B cell (primary cell): ENCODE measurements around the gene HSPBAP1. TPM values are rescaled to one million over a fixed set of nuclear protein-coding genes. Genes with fewer than 3 reads are reported as not detected.

Experiments used
- ATAC-seq: fragments of 200-7000 bp; cut with Tn5 transposase; one replicate; pipeline ENCODE4 v1.10.0; 2021; ENCODE audit warnings: low read depth, mild to moderate bottlenecking, moderate number of reproducible peaks, moderate library complexity
- CTCF ChIA-PET: fragments of 350-600 bp; sonication (Branson Sonifier 250); formaldehyde crosslinking; loops from one replicate; lab custom pipeline; 2021; ENCODE audit warnings: antibody characterized with exemption, inconsistent platforms; lab: Charles Lee
- POLR2A ChIA-PET: fragments of 350-600 bp; sonication (Branson Sonifier 250); formaldehyde crosslinking; loops from one replicate; lab custom pipeline; 2021; ENCODE audit warnings: antibody characterized with exemption; lab: Charles Lee
- DNase-seq: peaks from one replicate; pipeline ENCODE4 v3.0.0; 2013
- H2AFZ ChIP-seq: 2 replicates; pipeline ENCODE4 v1.6.1; 2012; ENCODE audit warnings: mild to moderate bottlenecking, low read depth, low read length; ENCODE audit not compliant: insufficient read depth, poor library complexity, severe bottlenecking
- H3K27ac ChIP-seq, 2 donors: 1 replicate in 1 of 2; 2 replicates in 1 of 2; pipeline ENCODE4 v1.5.1; 2012 to 2013; ENCODE audit warnings: low read length in 2 of 2, mild to moderate bottlenecking in 2 of 2, moderate library complexity in 1 of 2
- H3K27me3 ChIP-seq, 4 experiments: fragments of 200-600 bp in 1 of 4; sonication (generic) in 1 of 4; replicated peaks in 1 of 4; 1 replicate in 2 of 4; 2 replicates in 2 of 4; pipeline versions ENCODE4 v1.6.1 to v1.7.0; 2013 to 2016; ENCODE audit warnings: low read length in 3 of 4, mild to moderate bottlenecking in 2 of 4, mixed read lengths in 1 of 4, moderate library complexity in 1 of 4; ENCODE audit not compliant: insufficient read depth in 4 of 4, control insufficient read depth in 3 of 4; ENCODE audit errors: control extremely low read depth in 1 of 4
- H3K36me3 ChIP-seq, 2 experiments: replicated peaks in 1 of 2; 1 replicate in 1 of 2; 2 replicates in 1 of 2; pipeline versions ENCODE4 v1.6.1 to v1.7.1; 2013; ENCODE audit warnings: low read length in 1 of 2; ENCODE audit not compliant: insufficient read depth in 2 of 2, control insufficient read depth in 1 of 2; ENCODE audit errors: control extremely low read depth in 1 of 2, extremely low read depth in 1 of 2
- H3K4me1 ChIP-seq, 2 donors: fragments of 200-600 bp in 1 of 2; sonication (generic) in 1 of 2; 1 replicate in 1 of 2; 2 replicates in 1 of 2; pipeline versions ENCODE4 v1.5.1 to v1.6.1; 2013 to 2017; ENCODE audit warnings: low read length in 2 of 2; ENCODE audit not compliant: control insufficient read depth in 2 of 2, insufficient read depth in 2 of 2
- H3K4me2 ChIP-seq: replicated peaks from 2 replicates; pipeline ENCODE3; 2012; ENCODE audit warnings: mild to moderate bottlenecking, low read depth, low read length; ENCODE audit not compliant: poor library complexity, severe bottlenecking
- H3K4me3 ChIP-seq, 5 experiments: fragments of 200-600 bp in 1 of 5; sonication (generic) in 1 of 5; 1 replicate in 3 of 5; 2 replicates in 2 of 5; pipeline versions ENCODE4 v1.5.1 to v1.7.0; 2011 to 2016; ENCODE audit warnings: low read length in 4 of 5, mild to moderate bottlenecking in 4 of 5, low read depth in 2 of 5, control low read depth in 1 of 5, moderate library complexity in 1 of 5; ENCODE audit not compliant: insufficient read depth in 1 of 5; ENCODE audit errors: control extremely low read depth in 1 of 5, extremely low read depth in 1 of 5
- H3K79me2 ChIP-seq: fragments of 200-600 bp; sonication (generic); one replicate; pipeline ENCODE4 v1.6.0; 2016; ENCODE audit warnings: low read length; ENCODE audit not compliant: control insufficient read depth, insufficient read depth
- H3K9ac ChIP-seq: fragments of 200-600 bp; sonication (generic); 2 replicates; pipeline ENCODE4 v1.6.1; 2017; ENCODE audit warnings: mild to moderate bottlenecking, low read length, moderate library complexity
- H3K9me3 ChIP-seq, 3 donors: one replicate each; pipeline versions ENCODE4 v1.6.1 to v1.7.1; 2013; ENCODE audit warnings: low read length in 2 of 3; ENCODE audit not compliant: control insufficient read depth in 2 of 3, insufficient read depth in 1 of 3; ENCODE audit errors: control extremely low read depth in 1 of 3
- H4K20me1 ChIP-seq: 2 replicates; pipeline ENCODE4 v1.6.0; 2012; ENCODE audit warnings: mild to moderate bottlenecking, low read length; ENCODE audit not compliant: insufficient read depth, control insufficient read depth, poor library complexity, severe bottlenecking
- H3K27ac Mint-ChIP-seq: one replicate; pipeline ENCODE4 v1.8.0; 2021; ENCODE audit warnings: mixed read lengths
- H3K27me3 Mint-ChIP-seq: one replicate; pipeline ENCODE4 v1.8.0; 2021; ENCODE audit warnings: mixed read lengths
- H3K4me1 Mint-ChIP-seq: one replicate; pipeline ENCODE4 v1.8.0; 2021; ENCODE audit warnings: mixed read lengths
- H3K4me3 Mint-ChIP-seq: one replicate; pipeline ENCODE4 v1.8.0; 2021; ENCODE audit warnings: mixed read lengths
- H3K9me3 Mint-ChIP-seq: one replicate; pipeline ENCODE4 v1.8.0; 2022; ENCODE audit warnings: mixed read lengths; ENCODE audit not compliant: insufficient read depth
- CTCF ChIP-seq: fragments of 200-600 bp; IDR thresholded peaks from one replicate; pipeline ENCODE4 v1.8.0; 2022; ENCODE audit warnings: antibody characterized with exemption, mild to moderate bottlenecking
- EZH2 ChIP-seq: IDR thresholded peaks from 2 replicates; pipeline ENCODE4 v1.6.1; 2012; ENCODE audit warnings: borderline replicate concordance, low read depth, mild to moderate bottlenecking, moderate library complexity, low read length; ENCODE audit not compliant: insufficient read depth, poor library complexity, severe bottlenecking
- WGBS: methylation state at CpG from one replicate; pipeline ENCODE4 v1.1.5; 2013; ENCODE audit warnings: missing lambda C conversion rate; ENCODE audit not compliant: insufficient coverage; 5-methylcytosine and 5-hydroxymethylcytosine counted together
- intact Hi-C: fragments of 100-400 bp; cut with micrococcal nuclease; formaldehyde crosslinking; loops from one replicate; pipeline ENCODE4 v1.10.0; 2022
- polyA plus RNA-seq: library from polyadenylated mRNA; depleted of rRNA; stranded (reverse); fragments of >200 nt; gene quantifications from 2 replicates; pipeline ENCODE4 v1.2.3, GENCODE V29; 2012
- total RNA-seq, 2 donors: library from RNA; stranded (reverse); fragments of 120-200 nt in 1 of 2; gene quantifications; 1 replicate in 1 of 2; 2 replicates in 1 of 2; pipeline versions ENCODE4 v1.2.3 to v1.2.4, GENCODE V29; 2013 to 2022

HSPBAP1 gene
- total and polyA plus RNA-seq, 2 donors (not counting 1 experiment from before 2014, with no cell fraction given): 23.0 to 49.6 TPM

- CTCF ChIA-PET: no interaction called here
Observed at GRCh38 chr3:122824465-122825381, 31.1 kb upstream of the HSPBAP1 start.

More at GRCh38 chr3:122824465-122825381, 31.1 kb upstream of the HSPBAP1 start:
- POLR2A ChIA-PET: interaction anchor here (0.7 kb wide), 1 partner anchor 9 kb away, joined by 8 read pairs; no protein-coding TSS in a partner anchor
- intact Hi-C loops: no loop called here
- Histone ChIP-seq H3K4me1 (no peaks in the 10 kb centered on the region), H3K27me3 (no peaks in the 10 kb centered on the region), H3K27ac (no peak overlapping the region), H3K4me2 (no peak overlapping the region), H3K36me3 (peaks cover 4 to 16% of the 10 kb centered on the region in 2 experiments), H3K4me3 (no peak overlapping the region), H3K9ac (no peak overlapping the region), H3K79me2 (no peaks in the 10 kb centered on the region), H3K9me3 (peaks cover 0 to 3% (median 0%) of the 10 kb centered on the region in 3 donors), H4K20me1 (no peaks in the 10 kb centered on the region), H2AFZ (no peak overlapping the region)
- Mint-ChIP-seq H3K27ac (no peak overlapping the region), H3K27me3 (no peaks in the 10 kb centered on the region), H3K9me3 (no peaks in the 10 kb centered on the region), H3K4me3 (no peak overlapping the region), H3K4me1 (no peaks in the 10 kb centered on the region)
- TF ChIP-seq EZH2 (no peak), CTCF (no peak)
- DNase-seq (no peak), ATAC-seq (no peak)
- 100% methylated on average over 1 of the region's 7 CpGs for WGBS
